Measurements from ENCODE around the gene AMOT. TPM values are rescaled to one million over a fixed set of nuclear protein-coding genes. Genes with fewer than 3 reads are reported as not detected.

Gene AMOT
- total RNA-seq (10 to 100 TPM in 3 of 4 donors, 1 to 10 TPM in 1; 7.4 to 18.2 (median 13.5) TPM), polyA plus RNA-seq (2.6 TPM)
- long read RNA-seq, donor 1, partial matches to known transcripts, result 1 of 4 reads
- long read RNA-seq, donor 1, other reads (novel, unspliced or antisense), result 3 of 4 reads
- long read RNA-seq, donor 2, partial matches to known transcripts, result 2 of 2 reads
- long read RNA-seq, donor 2, other reads (novel, unspliced or antisense), result 0 of 2 reads
- long read RNA-seq, donor 3, partial matches to known transcripts, result 0 of 4 reads
- long read RNA-seq, donor 3, other reads (novel, unspliced or antisense), result 4 of 4 reads
- long read RNA-seq, donor 4, result 0 reads

- peak; percentile 97 to 98 for ATAC-seq
- no peaks in the 10 kb centered on the region for H3K4me1 ChIP-seq (ENCODE audit: control insufficient read depth, insufficient read depth, low read length)
- intact Hi-C loops (cut with DNase I), result no loop called here
- under 1% methylated on average over 47 of the region's 49 CpGs for WGBS
- peak within 1 kb of the TSS; percentile 67 for H3K4me3 ChIP-seq (ENCODE audit: low read length)
- peak within 1 kb of the TSS; percentile 75 for H3K27ac ChIP-seq (ENCODE audit: low read length)
- no peaks in the 10 kb centered on the region for H3K9me3 ChIP-seq (ENCODE audit: control insufficient read depth, low read length)
- H3K27me3 ChIP-seq (ENCODE audit: control insufficient read depth, insufficient read depth), result no peaks in the 10 kb centered on the region
- DNase-seq, result peak; percentile 82 to 92 (median 92)
These were observed at the start of gene AMOT for GRCh38 chrX:112840382-112841113. Gene AMOT, minus strand, starts transcription at chrX:112840831. Its CDS starts 17,705 bp downstream, at chrX:112823126.

- H3K4me3 ChIP-seq (ENCODE audit: low read length), result no peak overlapping the region
- DNase-seq, result no peak
- H3K4me1 ChIP-seq (ENCODE audit: control insufficient read depth, insufficient read depth, low read length), result no peaks in the 10 kb centered on the region
- intact Hi-C loops (cut with DNase I), result no loop called here
- ATAC-seq, result no peak
- no peaks in the 10 kb centered on the region for H3K27me3 ChIP-seq (ENCODE audit: control insufficient read depth, insufficient read depth)
- H3K9me3 ChIP-seq (ENCODE audit: control insufficient read depth, low read length), result no peaks in the 10 kb centered on the region
- H3K27ac ChIP-seq (ENCODE audit: low read length), result no peak overlapping the region
- WGBS, result 40% methylated on average over 9 of the region's 9 CpGs
These were observed 48.8 kb upstream of the AMOT start for GRCh38 chrX:112889400-112889799.

DNA sequence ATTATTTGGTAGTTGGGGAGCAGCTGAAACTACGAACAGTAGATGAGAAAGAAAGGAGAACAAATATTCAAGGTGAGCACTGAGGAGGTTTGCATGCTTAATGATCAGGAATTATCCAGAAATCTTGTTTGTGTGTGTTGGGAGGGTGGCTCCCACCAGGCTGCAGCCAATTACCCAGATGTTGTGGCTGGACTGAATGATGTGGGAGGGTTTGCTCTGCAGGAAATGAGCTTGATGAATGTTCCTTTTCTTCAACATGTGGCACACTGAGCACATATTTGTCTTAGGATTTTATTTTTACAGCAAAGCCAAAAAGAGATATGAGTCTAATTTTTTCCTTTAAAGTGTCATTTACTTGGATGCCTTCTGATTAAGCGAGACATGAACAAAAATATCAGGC lies 48.3 kb upstream of the AMOT start:
- Histone ChIP-seq H3K27me3 (ENCODE audit: control insufficient read depth, insufficient read depth) (no peaks in the 10 kb centered on the region), H3K27ac (ENCODE audit: low read length) (no peak overlapping the region), H3K4me3 (ENCODE audit: low read length) (no peak overlapping the region), H3K4me1 (ENCODE audit: control insufficient read depth, insufficient read depth, low read length) (no peaks in the 10 kb centered on the region), H3K9me3 (ENCODE audit: control insufficient read depth, low read length) (no peaks in the 10 kb centered on the region)
- intact Hi-C loops (cut with DNase I), result no loop called here
- ATAC-seq, result peak in 1 of 2 donors; percentile 52
- WGBS, result 46% methylated on average over 2 of the region's 2 CpGs
- DNase-seq, result no peak

DNA sequence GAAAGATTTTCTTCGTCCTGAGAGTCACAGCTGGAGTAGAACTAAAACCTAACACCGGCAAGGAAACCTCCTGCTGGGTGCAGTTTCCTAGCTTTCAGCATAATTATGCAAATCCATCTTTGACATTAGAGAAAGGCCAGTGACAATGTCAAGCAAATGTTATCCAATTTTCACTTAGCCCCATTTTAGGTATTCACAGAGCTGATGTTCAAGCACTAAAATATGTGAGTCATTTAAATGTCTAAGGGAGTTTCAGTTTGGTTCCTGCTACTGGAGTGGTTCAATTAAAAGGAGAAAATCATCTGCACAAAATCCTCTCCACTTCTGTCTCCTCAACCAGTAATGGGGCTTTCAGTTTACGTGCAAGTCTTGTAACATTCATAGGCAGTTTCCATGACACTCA lies 37.1 kb upstream of the AMOT start:
- no peak for ATAC-seq
- Histone ChIP-seq H3K27me3 (ENCODE audit: control insufficient read depth, insufficient read depth) (no peaks in the 10 kb centered on the region), H3K4me1 (ENCODE audit: control insufficient read depth, insufficient read depth, low read length) (no peaks in the 10 kb centered on the region), H3K9me3 (ENCODE audit: control insufficient read depth, low read length) (no peaks in the 10 kb centered on the region), H3K27ac (ENCODE audit: low read length) (no peak overlapping the region), H3K4me3 (ENCODE audit: low read length) (no peak overlapping the region)
- no peak for DNase-seq
- WGBS, result 88% methylated on average over 3 of the region's 3 CpGs
- intact Hi-C loops (cut with DNase I), result no loop called here

- Histone ChIP-seq H3K4me1 (ENCODE audit: control insufficient read depth, insufficient read depth, low read length) (no peaks in the 10 kb centered on the region), H3K4me3 (ENCODE audit: low read length) (no peak overlapping the region), H3K27me3 (ENCODE audit: control insufficient read depth, insufficient read depth) (no peaks in the 10 kb centered on the region), H3K27ac (ENCODE audit: low read length) (no peak overlapping the region), H3K9me3 (ENCODE audit: control insufficient read depth, low read length) (no peaks in the 10 kb centered on the region)
- ATAC-seq (no peak), DNase-seq (no peak)
- 20% methylated on average over 1 of the region's 1 CpG for WGBS
- intact Hi-C loops (cut with DNase I), result no loop called here
These were observed 34.0 kb upstream of the AMOT start for GRCh38 chrX:112874614-112875013.

- Histone ChIP-seq H3K9me3 (ENCODE audit: control insufficient read depth, low read length) (no peaks in the 10 kb centered on the region), H3K27ac (ENCODE audit: low read length) (no peak overlapping the region), H3K4me1 (ENCODE audit: control insufficient read depth, insufficient read depth, low read length) (no peaks in the 10 kb centered on the region), H3K4me3 (ENCODE audit: low read length) (no peak overlapping the region), H3K27me3 (ENCODE audit: control insufficient read depth, insufficient read depth) (no peaks in the 10 kb centered on the region)
- 38% methylated on average over 1 of the region's 1 CpG for WGBS
- ATAC-seq, result no peak
- intact Hi-C loops (cut with DNase I), result no loop called here
- no peak for DNase-seq
These were observed 33.5 kb upstream of the AMOT start for GRCh38 chrX:112874175-112874574.

- WGBS, result 87% methylated on average over 3 of the region's 3 CpGs
- H3K27me3 ChIP-seq (ENCODE audit: control insufficient read depth, insufficient read depth), result no peaks in the 10 kb centered on the region
- H3K4me1 ChIP-seq (ENCODE audit: control insufficient read depth, insufficient read depth, low read length), result no peaks in the 10 kb centered on the region
- ATAC-seq, result no peak
- no peak for DNase-seq
- no peaks in the 10 kb centered on the region for H3K9me3 ChIP-seq (ENCODE audit: control insufficient read depth, low read length)
- H3K27ac ChIP-seq (ENCODE audit: low read length), result no peak overlapping the region
- intact Hi-C loops (cut with DNase I), result no loop called here
- H3K4me3 ChIP-seq (ENCODE audit: low read length), result no peak overlapping the region
These were observed 28.0 kb upstream of the AMOT start for GRCh38 chrX:112868586-112868985.

DNA sequence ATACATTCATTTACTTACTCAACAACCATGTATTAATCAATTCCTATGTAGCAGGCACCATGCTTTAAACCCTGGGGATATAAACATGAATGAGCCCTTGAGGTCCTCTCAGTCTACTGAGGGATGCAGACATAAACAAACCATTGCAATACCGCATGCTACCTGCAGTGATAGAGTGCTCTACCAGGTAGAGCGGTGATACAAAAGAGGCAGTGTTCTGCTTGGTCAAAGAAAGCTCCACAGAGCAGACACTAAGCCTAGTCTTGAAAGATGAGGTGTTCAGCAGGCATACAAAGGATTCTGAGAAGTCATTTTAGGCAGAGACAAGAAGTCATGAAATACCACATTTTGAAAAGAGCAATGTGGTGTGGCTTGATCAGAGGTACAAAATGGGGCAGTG lies 26.9 kb upstream of the AMOT start:
- WGBS, result 89% methylated on average over 2 of the region's 2 CpGs
- no peak for DNase-seq
- no peaks in the 10 kb centered on the region for H3K27me3 ChIP-seq (ENCODE audit: control insufficient read depth, insufficient read depth)
- no peaks in the 10 kb centered on the region for H3K9me3 ChIP-seq (ENCODE audit: control insufficient read depth, low read length)
- intact Hi-C loops (cut with DNase I), result no loop called here
- no peak overlapping the region for H3K27ac ChIP-seq (ENCODE audit: low read length)
- no peak overlapping the region for H3K4me3 ChIP-seq (ENCODE audit: low read length)
- ATAC-seq, result no peak
- no peaks in the 10 kb centered on the region for H3K4me1 ChIP-seq (ENCODE audit: control insufficient read depth, insufficient read depth, low read length)

DNA sequence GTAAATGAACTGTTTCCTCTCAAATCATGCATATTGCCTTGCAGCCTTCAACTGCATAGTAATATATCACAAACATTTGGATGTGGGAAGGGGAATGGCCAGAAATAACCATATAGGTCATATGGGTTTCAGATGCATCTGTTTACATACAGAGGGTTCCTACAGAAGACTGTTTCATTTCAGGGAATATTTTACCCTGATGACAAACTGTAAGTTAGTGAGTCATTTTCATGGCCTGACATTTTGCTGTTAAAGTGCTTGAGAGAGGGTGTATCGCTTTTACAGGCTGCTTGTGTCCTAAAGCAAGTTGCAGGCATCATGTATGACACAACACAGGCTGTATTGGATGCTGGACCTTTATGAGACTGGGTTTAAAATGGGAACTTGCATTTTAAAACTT lies 25.5 kb upstream of the AMOT start:
- ATAC-seq, result no peak
- no peak overlapping the region for H3K4me3 ChIP-seq (ENCODE audit: low read length)
- no peaks in the 10 kb centered on the region for H3K4me1 ChIP-seq (ENCODE audit: control insufficient read depth, insufficient read depth, low read length)
- no peak overlapping the region for H3K27ac ChIP-seq (ENCODE audit: low read length)
- no peaks in the 10 kb centered on the region for H3K27me3 ChIP-seq (ENCODE audit: control insufficient read depth, insufficient read depth)
- H3K9me3 ChIP-seq (ENCODE audit: control insufficient read depth, low read length), result no peaks in the 10 kb centered on the region
- intact Hi-C loops (cut with DNase I), result no loop called here
- WGBS, result 86% methylated on average over 1 of the region's 1 CpG
- DNase-seq, result no peak

GRCh38 chrX:112865464-112866025 lies 24.9 kb upstream of the AMOT start:
- Histone ChIP-seq H3K27ac (ENCODE audit: low read length) (no peak overlapping the region), H3K9me3 (ENCODE audit: control insufficient read depth, low read length) (no peaks in the 10 kb centered on the region), H3K27me3 (ENCODE audit: control insufficient read depth, insufficient read depth) (no peaks in the 10 kb centered on the region), H3K4me1 (ENCODE audit: control insufficient read depth, insufficient read depth, low read length) (no peaks in the 10 kb centered on the region), H3K4me3 (ENCODE audit: low read length) (no peak overlapping the region)
- DNase-seq (no peak), ATAC-seq (no peak)
- 89% methylated on average over 4 of the region's 4 CpGs for WGBS
- intact Hi-C loops (cut with DNase I), result no loop called here

DNA sequence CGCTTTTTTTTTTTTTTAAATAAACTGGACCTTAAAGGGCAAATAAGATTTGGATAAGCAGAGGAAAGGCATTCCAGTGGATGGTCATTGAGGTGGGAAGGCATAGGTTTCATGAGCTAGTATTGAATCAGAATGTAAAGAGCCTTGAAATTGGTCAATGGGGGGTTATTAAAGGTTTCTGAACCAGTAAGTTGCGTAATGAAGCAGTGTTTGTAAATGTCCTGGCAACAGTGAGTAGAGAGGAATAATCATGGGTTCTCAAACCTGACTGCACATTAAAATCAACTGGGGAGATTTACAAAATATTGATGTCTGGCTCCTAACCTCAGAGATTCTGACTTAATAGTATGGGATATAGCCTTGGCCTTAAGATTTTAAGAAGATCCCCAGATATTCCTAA lies 23.2 kb upstream of the AMOT start:
- DNase-seq (no peak), ATAC-seq (no peak)
- no peaks in the 10 kb centered on the region for H3K27me3 ChIP-seq (ENCODE audit: control insufficient read depth, insufficient read depth)
- H3K9me3 ChIP-seq (ENCODE audit: control insufficient read depth, low read length), result no peaks in the 10 kb centered on the region
- intact Hi-C loops (cut with DNase I), result no loop called here
- H3K4me3 ChIP-seq (ENCODE audit: low read length), result no peak overlapping the region
- H3K27ac ChIP-seq (ENCODE audit: low read length), result no peak overlapping the region
- WGBS, result 86% methylated on average over 2 of the region's 2 CpGs
- H3K4me1 ChIP-seq (ENCODE audit: control insufficient read depth, insufficient read depth, low read length), result no peaks in the 10 kb centered on the region
